Central memory CD8-positive, alpha-beta T cell (primary cell): ENCODE results near the gene MMAB.
"Not testable (repeated sequence)": the region's sequence is repeated elsewhere in the genome, so short reads cannot be mapped to it uniquely, and the experiment has no call there.

Experiments
- ATAC-seq: fragments of 150-1000 bp; cut with Tn5 transposase; replicated peaks from 2 replicates; pipeline ENCODE4 v1.10.0; 2022; ENCODE audit warnings: mild to moderate bottlenecking, moderate FRiP score, moderate number of reproducible peaks; ENCODE audit not compliant: poor library complexity, severe bottlenecking; ENCODE audit errors: extremely low read depth
- DNase-seq, 2 donors: peaks; one replicate each; pipeline ENCODE4 v3.0.0; 2021; ENCODE audit warnings: low spot score in 2 of 2
- H3K27ac Mint-ChIP-seq: one replicate; pipeline ENCODE4 v1.8.0; 2022; ENCODE audit warnings: low read depth, mild to moderate bottlenecking, moderate library complexity, mixed read lengths
- H3K27me3 Mint-ChIP-seq: one replicate; pipeline ENCODE4 v1.8.0; 2022; ENCODE audit warnings: mixed read lengths
- H3K36me3 Mint-ChIP-seq: one replicate; pipeline ENCODE4 v1.8.0; 2022; ENCODE audit warnings: mild to moderate bottlenecking, moderate library complexity, mixed read lengths; ENCODE audit not compliant: insufficient read depth
- H3K4me1 Mint-ChIP-seq: one replicate; pipeline ENCODE4 v1.8.0; 2022; ENCODE audit warnings: mixed read lengths
- H3K4me3 Mint-ChIP-seq: one replicate; pipeline ENCODE4 v1.8.0; 2022; ENCODE audit warnings: mild to moderate bottlenecking, moderate library complexity, mixed read lengths
- H3K9me3 Mint-ChIP-seq: one replicate; pipeline ENCODE4 v1.8.0; 2022; ENCODE audit warnings: mixed read lengths

Gene MMAB

GRCh38 chr12:109609342-109609741 is 36.0 kb upstream of the MMAB start:
- no peak overlapping the region for H3K27ac Mint-ChIP-seq
- H3K36me3 Mint-ChIP-seq: no peaks in the 10 kb centered on the region
- DNase-seq (no peak), ATAC-seq (no peak)
- H3K4me3 Mint-ChIP-seq: no peak overlapping the region
- H3K27me3 Mint-ChIP-seq: peaks cover 36% of the 10 kb centered on the region
- no peaks in the 10 kb centered on the region for H3K9me3 Mint-ChIP-seq
- H3K4me1 Mint-ChIP-seq: no peaks in the 10 kb centered on the region

- Mint-ChIP-seq H3K36me3 (no peaks in the 10 kb centered on the region), H3K4me3 (no peak overlapping the region), H3K4me1 (no peaks in the 10 kb centered on the region), H3K27me3 (peaks cover 31% of the 10 kb centered on the region), H3K9me3 (no peaks in the 10 kb centered on the region), H3K27ac (no peak overlapping the region)
- DNase-seq (no peak), ATAC-seq (no peak)
Measured at GRCh38 chr12:109608793-109609192, 35.5 kb upstream of the MMAB start.

- ATAC-seq (no peak), DNase-seq (no peak)
- H3K36me3 Mint-ChIP-seq: no peaks in the 10 kb centered on the region
- peaks cover 25% of the 10 kb centered on the region for H3K27me3 Mint-ChIP-seq
- no peak overlapping the region for H3K4me3 Mint-ChIP-seq
- no peaks in the 10 kb centered on the region for H3K4me1 Mint-ChIP-seq
- no peak overlapping the region for H3K27ac Mint-ChIP-seq
- no peaks in the 10 kb centered on the region for H3K9me3 Mint-ChIP-seq
Measured at GRCh38 chr12:109608270-109608669, 35.0 kb upstream of the MMAB start.

GRCh38 chr12:109607618-109608017 is 34.3 kb upstream of the MMAB start:
- Mint-ChIP-seq H3K9me3 (no peaks in the 10 kb centered on the region), H3K36me3 (no peaks in the 10 kb centered on the region), H3K4me3 (no peak overlapping the region), H3K27ac (no peak overlapping the region), H3K27me3 (peaks cover 20% of the 10 kb centered on the region), H3K4me1 (no peaks in the 10 kb centered on the region)
- DNase-seq (no peak), ATAC-seq (no peak)

- Mint-ChIP-seq H3K4me3 (no peak overlapping the region), H3K9me3 (no peaks in the 10 kb centered on the region), H3K27me3 (peaks cover 10% of the 10 kb centered on the region), H3K36me3 (no peaks in the 10 kb centered on the region), H3K4me1 (no peaks in the 10 kb centered on the region), H3K27ac (no peak overlapping the region)
- DNase-seq (no peak), ATAC-seq (no peak)
Measured at GRCh38 chr12:109606320-109607028, 33.2 kb upstream of the MMAB start.

- Mint-ChIP-seq H3K4me3 (no peak overlapping the region), H3K9me3 (no peaks in the 10 kb centered on the region), H3K36me3 (no peaks in the 10 kb centered on the region), H3K27ac (no peak overlapping the region), H3K27me3 (peaks cover 2% of the 10 kb centered on the region), H3K4me1 (no peaks in the 10 kb centered on the region)
- no peak for ATAC-seq
- DNase-seq: no peak
Measured at GRCh38 chr12:109605599-109606228, 32.4 kb upstream of the MMAB start.

DNA sequence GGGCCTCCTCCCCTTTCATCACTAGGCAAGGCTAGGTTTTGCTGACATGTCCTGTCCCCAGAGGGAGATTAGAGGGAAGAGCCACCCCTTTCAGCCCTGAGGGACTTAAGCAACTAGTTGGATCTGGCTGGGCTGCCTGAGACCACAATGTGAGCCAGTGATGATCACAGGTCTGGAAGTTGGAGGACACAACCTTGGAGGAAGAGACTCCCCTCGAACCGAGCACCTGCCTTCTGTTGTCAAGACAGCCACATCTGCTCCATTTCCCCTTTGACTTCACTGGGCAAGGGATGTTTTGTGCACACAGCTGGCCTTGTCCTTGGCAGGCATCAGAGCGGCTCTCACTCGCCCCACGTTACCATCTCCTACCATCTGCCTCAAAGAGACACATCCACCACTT is 31.7 kb upstream of the MMAB start:
- no peaks in the 10 kb centered on the region for H3K9me3 Mint-ChIP-seq
- no peaks in the 10 kb centered on the region for H3K27me3 Mint-ChIP-seq
- H3K4me3 Mint-ChIP-seq: no peak overlapping the region
- H3K4me1 Mint-ChIP-seq: no peaks in the 10 kb centered on the region
- DNase-seq: no peak
- no peak for ATAC-seq
- H3K36me3 Mint-ChIP-seq: no peaks in the 10 kb centered on the region
- H3K27ac Mint-ChIP-seq: no peak overlapping the region

DNA sequence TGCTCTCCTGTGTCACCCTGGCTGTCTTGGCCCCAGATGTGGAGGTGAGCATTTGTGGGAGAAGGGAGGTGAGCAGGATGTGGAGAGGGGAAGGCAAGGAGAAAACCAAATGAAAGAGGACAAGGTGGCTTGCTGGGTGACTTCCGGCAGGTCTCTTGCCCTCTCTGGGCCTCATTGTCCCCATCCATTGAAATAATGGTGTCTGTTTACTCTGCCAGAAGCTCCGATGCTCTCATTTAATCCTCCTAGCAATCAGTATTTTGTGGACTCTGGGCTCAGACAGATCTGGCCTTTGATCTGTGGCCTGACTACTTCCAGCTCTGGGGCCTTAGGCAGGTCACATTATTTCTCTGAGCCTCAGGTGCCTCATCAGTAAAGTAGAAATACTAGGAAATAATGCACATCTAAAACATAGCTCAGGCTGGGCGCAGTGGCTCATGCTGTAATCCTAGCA is 30.9 kb upstream of the MMAB start:
- no peak overlapping the region for H3K27ac Mint-ChIP-seq
- no peaks in the 10 kb centered on the region for H3K4me1 Mint-ChIP-seq
- H3K36me3 Mint-ChIP-seq: no peaks in the 10 kb centered on the region
- ATAC-seq (no peak), DNase-seq (no peak)
- no peaks in the 10 kb centered on the region for H3K9me3 Mint-ChIP-seq
- H3K4me3 Mint-ChIP-seq: no peak overlapping the region
- no peaks in the 10 kb centered on the region for H3K27me3 Mint-ChIP-seq

- ATAC-seq, H3K4me1 Mint-ChIP-seq, H3K36me3 Mint-ChIP-seq, H3K27me3 Mint-ChIP-seq, H3K9me3 Mint-ChIP-seq, H3K4me3 Mint-ChIP-seq, DNase-seq, H3K27ac Mint-ChIP-seq: not testable (repeated sequence)
Measured at GRCh38 chr12:109602132-109602531, 28.8 kb upstream of the MMAB start.

DNA sequence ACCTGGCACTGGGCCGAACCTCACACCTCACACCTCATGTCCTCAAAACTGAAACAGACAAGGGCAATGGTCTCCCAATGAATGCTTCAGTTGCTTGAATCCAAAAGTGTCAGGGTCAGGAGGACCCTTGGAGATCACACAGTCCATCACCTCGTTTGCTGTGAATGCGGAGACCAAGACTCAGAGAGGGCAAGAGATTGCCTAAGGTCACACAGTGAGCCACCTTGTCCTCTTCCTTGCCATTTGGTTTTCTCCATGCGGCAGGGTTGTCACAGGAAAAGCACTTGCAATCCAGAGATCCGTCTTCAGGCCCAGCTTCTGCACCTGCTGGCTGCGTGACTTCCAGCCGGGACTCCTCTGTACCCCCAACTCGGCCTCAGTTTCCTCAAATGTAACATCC is 28.3 kb upstream of the MMAB start:
- Mint-ChIP-seq H3K36me3 (no peaks in the 10 kb centered on the region), H3K4me1 (peaks cover 7% of the 10 kb centered on the region), H3K27ac (no peak overlapping the region), H3K27me3 (no peaks in the 10 kb centered on the region), H3K4me3 (no peak overlapping the region), H3K9me3 (no peaks in the 10 kb centered on the region)
- ATAC-seq (no peak), DNase-seq (no peak)

DNA sequence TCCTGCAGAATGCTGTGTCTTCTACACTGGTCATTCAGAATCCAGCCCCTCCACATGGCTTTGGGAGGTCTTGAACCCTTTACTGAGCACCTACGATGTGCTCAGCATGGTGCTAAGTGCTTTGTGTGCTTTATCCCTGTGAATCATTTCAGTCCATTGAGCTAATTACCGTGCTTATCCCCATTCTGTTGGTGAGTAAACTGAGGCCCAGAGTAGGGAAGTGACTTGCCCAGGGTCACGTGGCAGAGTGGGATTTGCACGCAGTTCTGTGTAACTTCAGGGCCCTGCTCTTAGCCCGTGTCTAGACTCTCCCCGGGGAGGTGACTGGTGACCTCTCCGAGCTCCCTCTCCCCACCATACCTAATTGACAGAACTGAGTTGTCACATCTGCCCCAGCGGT is 27.7 kb upstream of the MMAB start:
- H3K36me3 Mint-ChIP-seq: no peaks in the 10 kb centered on the region
- H3K27me3 Mint-ChIP-seq: no peaks in the 10 kb centered on the region
- ATAC-seq (no peak), DNase-seq (no peak)
- peaks cover 7% of the 10 kb centered on the region for H3K4me1 Mint-ChIP-seq
- H3K4me3 Mint-ChIP-seq: no peak overlapping the region
- H3K27ac Mint-ChIP-seq: no peak overlapping the region
- H3K9me3 Mint-ChIP-seq: no peaks in the 10 kb centered on the region

DNA sequence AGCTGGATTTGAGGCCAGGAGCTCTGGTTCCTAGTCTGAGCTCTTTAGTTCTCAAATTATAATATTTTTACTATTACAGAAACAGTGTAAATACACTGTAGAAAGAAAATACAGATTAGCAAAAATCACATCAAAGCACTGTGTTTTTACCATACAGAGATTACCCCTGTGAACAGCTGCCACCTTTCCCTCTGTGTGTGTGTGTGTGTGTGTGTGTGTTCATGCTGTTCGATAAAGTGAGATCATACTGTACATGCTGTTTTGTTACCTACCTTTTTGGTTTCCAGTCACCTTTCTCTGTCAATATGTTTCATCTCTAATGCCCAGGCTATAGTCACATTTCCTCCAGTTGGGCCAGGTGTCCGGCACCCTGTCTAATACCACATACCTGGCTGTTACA is 27.2 kb upstream of the MMAB start:
- DNase-seq (no peak), ATAC-seq (no peak)
- Mint-ChIP-seq H3K27me3 (no peaks in the 10 kb centered on the region), H3K27ac (no peak overlapping the region), H3K36me3 (no peaks in the 10 kb centered on the region), H3K4me1 (peaks cover 12% of the 10 kb centered on the region), H3K4me3 (no peak overlapping the region), H3K9me3 (no peaks in the 10 kb centered on the region)

GRCh38 chr12:109599087-109599486 is 25.8 kb upstream of the MMAB start:
- Mint-ChIP-seq H3K36me3 (no peaks in the 10 kb centered on the region), H3K27ac (no peak overlapping the region), H3K9me3 (no peaks in the 10 kb centered on the region), H3K4me1 (peaks cover 23% of the 10 kb centered on the region), H3K4me3 (no peak overlapping the region), H3K27me3 (no peaks in the 10 kb centered on the region)
- no peak for DNase-seq
- no peak for ATAC-seq
